Liver (tissue), 5 donors: Measurements from ENCODE around the gene UBD. TPM values are rescaled to one million over a fixed set of nuclear protein-coding genes. Genes with fewer than 3 reads are reported as not detected.

Experiments used
- polyA plus RNA-seq, 2 donors: library from polyadenylated mRNA; stranded (reverse) in 1 of 2; unstranded in 1 of 2; fragments of 200-250 nt in 1 of 2; fragments of >200 nt in 1 of 2; fragmentation: Nextera tagmentation in 1 of 2; extraction: Ambion mirVana in 1 of 2; gene quantifications; one replicate each; pipeline versions ENCODE4 v1.2.1 to v1.2.3, GENCODE V29; 2013 to 2015
- small RNA-seq: library from RNA; depleted of rRNA; stranded (forward); fragments of <200 nt; gene quantifications from one replicate; pipeline ENCODE3, GENCODE V24; 2014
- total RNA-seq, 2 donors: library from RNA; depleted of rRNA; stranded (reverse); fragments of >200 nt; gene quantifications; one replicate each; pipeline ENCODE4 v1.2.3, GENCODE V29; 2014
- donor health status: healthy.
- donor health status: healthy.
- donor health status: healthy.

UBD gene
- total and polyA plus RNA-seq, 4 donors: 7.0 to 35.1 (median 28.1) TPM

Small RNAs within 50 kb of the gene (small RNA-seq; reads per million reads assigned to genes)
- gene SNORD32B (0.09 reads per million), gene TMEM183AP1 (not detected)

Other genes starting within 250 kb of the UBD start
- gene OR5V1, start 190.9 kb downstream of the UBD start, total RNA-seq: not detected
- not detected for gene OR5V1, start 190.9 kb downstream of the UBD start, polyA plus RNA-seq
- gene OR12D3, start 184.4 kb downstream of the UBD start, total RNA-seq: not detected
- gene OR12D3, start 184.4 kb downstream of the UBD start, polyA plus RNA-seq: not detected
- gene OR12D2, start 164.1 kb downstream of the UBD start, total RNA-seq: not detected
- not detected for gene OR12D2, start 164.1 kb downstream of the UBD start, polyA plus RNA-seq
- gene OR12D1, start 144.8 kb downstream of the UBD start, total RNA-seq: not detected
- gene OR12D1, start 144.8 kb downstream of the UBD start, polyA plus RNA-seq: not detected
- gene OR10C1, start 120.4 kb downstream of the UBD start, total RNA-seq: not detected
- gene OR10C1, start 120.4 kb downstream of the UBD start, polyA plus RNA-seq: not detected
- not detected for gene OR11A1, start 102.7 kb downstream of the UBD start, total RNA-seq
- not detected for gene OR11A1, start 102.7 kb downstream of the UBD start, polyA plus RNA-seq
- not detected for gene OR2H1, start 102.6 kb downstream of the UBD start, total RNA-seq
- gene OR2H1, start 102.6 kb downstream of the UBD start, polyA plus RNA-seq: not detected
- not detected for gene MAS1L, start 71.8 kb downstream of the UBD start, total RNA-seq
- not detected for gene MAS1L, start 71.8 kb downstream of the UBD start, polyA plus RNA-seq
- gene OR2H2, start 25.4 kb upstream of the UBD start, total RNA-seq: not detected
- gene OR2H2, start 25.4 kb upstream of the UBD start, polyA plus RNA-seq: not detected
- 1 to 10 TPM; 1.4 to 4.7 TPM for gene GABBR1, start 73.5 kb upstream of the UBD start, total RNA-seq
- 1 to 10 TPM; 1.1 to 1.3 TPM for gene GABBR1, start 73.5 kb upstream of the UBD start, polyA plus RNA-seq
- not detected for gene MOG, start 97.4 kb upstream of the UBD start, total RNA-seq
- gene MOG, start 97.4 kb upstream of the UBD start, polyA plus RNA-seq: not detected
- not detected for gene ZFP57, start 121.4 kb upstream of the UBD start, total RNA-seq
- gene ZFP57, start 121.4 kb upstream of the UBD start, polyA plus RNA-seq: not detected
- gene HLA-F, start 163.7 kb upstream of the UBD start, total RNA-seq: 10 to 100 TPM; 12.1 to 51.1 TPM
- 10 to 100 TPM; 12.4 to 53.0 TPM for gene HLA-F, start 163.7 kb upstream of the UBD start, polyA plus RNA-seq